MM.1S (cell line): ENCODE results near the gene AIDA.
A peak's percentile ranks its signal among the peaks of the same experiment; 100 is the strongest.

Source experiments
- DNase-seq: peaks from one replicate; pipeline ENCODE4 v3.0.0-alpha.2; 2015
- H2AFZ ChIP-seq: fragments of 300-600 bp; sonication (generic); 2 replicates; pipeline ENCODE4 v1.6.0; 2016; ENCODE audit warnings: antibody characterized with exemption, low read length
- H3F3A ChIP-seq: fragments of 300-600 bp; sonication (generic); 2 replicates; pipeline ENCODE4 v1.6.1; 2016; ENCODE audit warnings: mild to moderate bottlenecking, antibody characterized with exemption, low read length, moderate library complexity, mixed read lengths; ENCODE audit not compliant: insufficient read depth
- H3K27ac ChIP-seq: fragments of 300-600 bp; sonication (generic); 2 replicates; pipeline ENCODE4 v1.5.1; 2016; ENCODE audit warnings: mild to moderate bottlenecking, low read length
- H3K27me3 ChIP-seq: fragments of 300-600 bp; sonication (generic); replicated peaks from 2 replicates; pipeline ENCODE4 v1.6.0; 2016; ENCODE audit warnings: low read length; ENCODE audit not compliant: insufficient read depth
- H3K36me3 ChIP-seq: fragments of 300-600 bp; sonication (generic); replicated peaks from 2 replicates; pipeline ENCODE4 v1.6.1; 2016; ENCODE audit warnings: mild to moderate bottlenecking, low read length, mixed read lengths; ENCODE audit not compliant: insufficient read depth
- H3K4me1 ChIP-seq: fragments of 300-600 bp; sonication (generic); 2 replicates; pipeline ENCODE4 v1.6.1; 2016; ENCODE audit warnings: low read length, mixed read lengths
- H3K4me2 ChIP-seq: fragments of 300-600 bp; sonication (generic); 2 replicates; pipeline ENCODE4 v1.6.0; 2016; ENCODE audit warnings: low read depth, low read length
- H3K4me3 ChIP-seq: fragments of 300-600 bp; sonication (generic); 2 replicates; pipeline ENCODE4 v1.5.1; 2016; ENCODE audit warnings: low read length, mixed read lengths
- H3K79me2 ChIP-seq: fragments of 300-600 bp; sonication (generic); 2 replicates; pipeline ENCODE4 v1.6.1; 2016; ENCODE audit warnings: mixed run types, low read length, mixed read lengths
- H3K9ac ChIP-seq: fragments of 300-600 bp; sonication (generic); 2 replicates; pipeline ENCODE4 v1.6.1; 2016; ENCODE audit warnings: low read length, mixed read lengths
- H3K9me2 ChIP-seq: fragments of 300-600 bp; sonication (generic); replicated peaks from 2 replicates; pipeline ENCODE4 v1.6.1; 2016; ENCODE audit warnings: mild to moderate bottlenecking, low read length, mixed read lengths; ENCODE audit not compliant: insufficient read depth
- H3K9me3 ChIP-seq: fragments of 300-600 bp; sonication (generic); replicated peaks from 2 replicates; pipeline ENCODE4 v1.6.1; 2016; ENCODE audit warnings: mild to moderate bottlenecking, low read length, mixed read lengths; ENCODE audit not compliant: insufficient read depth
- H4K20me1 ChIP-seq: fragments of 300-600 bp; sonication (generic); 2 replicates; pipeline ENCODE4 v1.6.1; 2016; ENCODE audit warnings: mild to moderate bottlenecking, low read length, moderate library complexity, mixed read lengths; ENCODE audit not compliant: insufficient read depth
- EZH2 ChIP-seq: fragments of 300-600 bp; sonication (generic); optimal IDR thresholded peaks from 2 replicates; pipeline ENCODE3; 2017; ENCODE audit warnings: low read depth, mild to moderate bottlenecking, antibody characterized with exemption, low read length, mixed read lengths
- EZH2phosphoT487 ChIP-seq: fragments of 300-600 bp; sonication (generic); IDR thresholded peaks from 2 replicates; pipeline ENCODE4 v1.6.1; 2018; ENCODE audit warnings: antibody characterized with exemption, low read length
- TF ChIP-seq, protein P1 (sequence below): fragments of 300-600 bp; sonication (generic); IDR thresholded peaks from 2 replicates; pipeline ENCODE4 v1.5.1; 2016; ENCODE audit warnings: antibody characterized with exemption, low read length, mixed read lengths

The AIDA gene

DNA sequence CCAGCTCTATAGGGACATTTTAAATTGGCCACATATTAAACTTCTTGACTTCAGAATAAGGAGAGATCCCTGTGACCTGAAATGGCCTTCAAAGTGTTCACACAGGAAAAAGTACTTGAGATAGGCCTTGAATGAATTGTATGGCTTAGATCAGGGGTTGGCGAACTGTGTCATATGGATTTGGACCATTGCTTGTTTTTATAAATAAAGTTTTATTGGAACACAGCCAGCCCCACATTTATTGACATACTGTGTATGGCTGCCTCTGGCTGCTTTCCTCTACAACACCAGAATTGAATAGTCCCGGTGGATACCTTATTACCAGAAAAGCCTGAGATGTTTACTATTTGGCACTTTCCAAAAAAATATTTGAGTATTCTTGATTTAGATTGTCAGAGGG, 4.1 kb upstream of the AIDA start:
- no peaks in the 10 kb centered on the region for H3K4me1 ChIP-seq
- no peak for DNase-seq
- H3K79me2 ChIP-seq: peaks cover 24% of the 10 kb centered on the region
- TF ChIP-seq EZH2phosphoT487: no peak
- TF ChIP-seq, protein P1, sequence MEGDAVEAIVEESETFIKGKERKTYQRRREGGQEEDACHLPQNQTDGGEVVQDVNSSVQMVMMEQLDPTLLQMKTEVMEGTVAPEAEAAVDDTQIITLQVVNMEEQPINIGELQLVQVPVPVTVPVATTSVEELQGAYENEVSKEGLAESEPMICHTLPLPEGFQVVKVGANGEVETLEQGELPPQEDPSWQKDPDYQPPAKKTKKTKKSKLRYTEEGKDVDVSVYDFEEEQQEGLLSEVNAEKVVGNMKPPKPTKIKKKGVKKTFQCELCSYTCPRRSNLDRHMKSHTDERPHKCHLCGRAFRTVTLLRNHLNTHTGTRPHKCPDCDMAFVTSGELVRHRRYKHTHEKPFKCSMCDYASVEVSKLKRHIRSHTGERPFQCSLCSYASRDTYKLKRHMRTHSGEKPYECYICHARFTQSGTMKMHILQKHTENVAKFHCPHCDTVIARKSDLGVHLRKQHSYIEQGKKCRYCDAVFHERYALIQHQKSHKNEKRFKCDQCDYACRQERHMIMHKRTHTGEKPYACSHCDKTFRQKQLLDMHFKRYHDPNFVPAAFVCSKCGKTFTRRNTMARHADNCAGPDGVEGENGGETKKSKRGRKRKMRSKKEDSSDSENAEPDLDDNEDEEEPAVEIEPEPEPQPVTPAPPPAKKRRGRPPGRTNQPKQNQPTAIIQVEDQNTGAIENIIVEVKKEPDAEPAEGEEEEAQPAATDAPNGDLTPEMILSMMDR: no peak
- no peak for TF ChIP-seq EZH2
- H2AFZ ChIP-seq: no peak overlapping the region
- H3K4me2 ChIP-seq: no peak overlapping the region
- H3K9me3 ChIP-seq: no peaks in the 10 kb centered on the region
- H3K27ac ChIP-seq: no peak overlapping the region
- H3K9ac ChIP-seq: no peak overlapping the region
- no peaks in the 10 kb centered on the region for H3K27me3 ChIP-seq
- H3K9me2 ChIP-seq: no peaks in the 10 kb centered on the region
- peaks cover 7% of the 10 kb centered on the region for H3K36me3 ChIP-seq
- no peak overlapping the region for H3K4me3 ChIP-seq
- no peaks in the 10 kb centered on the region for H4K20me1 ChIP-seq
- H3F3A ChIP-seq: peaks cover 19% of the 10 kb centered on the region

DNA sequence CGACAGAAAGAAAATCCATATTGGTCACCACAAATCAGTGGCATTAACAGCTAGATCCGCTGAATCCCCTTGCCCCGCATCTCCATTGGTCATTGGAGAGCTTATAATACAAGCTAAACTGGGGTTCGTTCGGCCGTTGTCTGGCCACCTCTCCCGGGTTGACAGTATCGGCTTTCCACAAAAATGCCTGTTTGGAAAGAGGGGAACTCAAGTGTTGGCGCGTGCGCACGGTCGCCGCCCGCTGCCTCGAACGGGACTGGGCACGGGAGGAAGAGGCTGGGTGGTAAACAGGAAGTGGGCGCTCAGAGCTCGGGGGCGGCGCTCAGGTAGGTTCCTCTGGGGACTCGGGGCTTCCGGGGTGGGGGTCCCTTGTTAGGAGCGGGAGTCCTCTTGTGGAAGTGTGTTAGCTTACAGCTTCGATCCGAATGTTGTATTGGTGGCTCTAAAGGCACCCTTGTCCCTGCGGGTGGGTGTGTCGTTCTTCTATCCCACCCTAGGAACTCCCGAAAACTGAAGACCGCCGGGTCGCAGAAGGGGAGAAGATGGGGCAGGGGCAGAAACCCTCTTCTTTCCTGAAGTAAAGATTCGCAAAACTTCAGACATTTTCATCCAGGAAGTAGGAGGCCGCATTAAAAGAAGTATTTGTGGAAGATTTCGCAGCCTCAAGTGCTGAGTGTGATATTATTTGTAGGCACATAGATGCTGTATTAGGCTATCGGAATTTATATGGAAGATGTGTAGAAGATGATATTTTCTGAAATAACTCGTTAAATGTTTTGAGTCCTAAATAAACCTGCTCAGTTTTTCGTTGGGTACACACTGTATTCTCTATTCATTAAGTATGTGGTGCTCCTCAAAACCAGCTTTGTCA, 1.0 kb upstream of the AIDA start:
- peak overlapping the region; percentile 90 for H2AFZ ChIP-seq
- peaks cover 3% of the 10 kb centered on the region for H3K4me1 ChIP-seq
- no peaks in the 10 kb centered on the region for H3K9me3 ChIP-seq
- H3K27me3 ChIP-seq: no peaks in the 10 kb centered on the region
- peak; percentile 95 for DNase-seq
- H3K36me3 ChIP-seq: peaks cover 4% of the 10 kb centered on the region
- peaks cover 22% of the 10 kb centered on the region for H3F3A ChIP-seq
- peak overlapping the region; percentile 57 for H3K4me2 ChIP-seq
- peaks cover 52% of the 10 kb centered on the region for H3K79me2 ChIP-seq
- H3K27ac ChIP-seq: peak overlapping the region; percentile 75
- H3K9ac ChIP-seq: peak overlapping the region; percentile 89
- peak overlapping the region; percentile 85 for H3K4me3 ChIP-seq
- TF ChIP-seq, protein P1: no peak
- TF ChIP-seq EZH2phosphoT487 (no peak), EZH2 (no peak)
- H4K20me1 ChIP-seq: no peaks in the 10 kb centered on the region
- H3K9me2 ChIP-seq: no peaks in the 10 kb centered on the region

DNA sequence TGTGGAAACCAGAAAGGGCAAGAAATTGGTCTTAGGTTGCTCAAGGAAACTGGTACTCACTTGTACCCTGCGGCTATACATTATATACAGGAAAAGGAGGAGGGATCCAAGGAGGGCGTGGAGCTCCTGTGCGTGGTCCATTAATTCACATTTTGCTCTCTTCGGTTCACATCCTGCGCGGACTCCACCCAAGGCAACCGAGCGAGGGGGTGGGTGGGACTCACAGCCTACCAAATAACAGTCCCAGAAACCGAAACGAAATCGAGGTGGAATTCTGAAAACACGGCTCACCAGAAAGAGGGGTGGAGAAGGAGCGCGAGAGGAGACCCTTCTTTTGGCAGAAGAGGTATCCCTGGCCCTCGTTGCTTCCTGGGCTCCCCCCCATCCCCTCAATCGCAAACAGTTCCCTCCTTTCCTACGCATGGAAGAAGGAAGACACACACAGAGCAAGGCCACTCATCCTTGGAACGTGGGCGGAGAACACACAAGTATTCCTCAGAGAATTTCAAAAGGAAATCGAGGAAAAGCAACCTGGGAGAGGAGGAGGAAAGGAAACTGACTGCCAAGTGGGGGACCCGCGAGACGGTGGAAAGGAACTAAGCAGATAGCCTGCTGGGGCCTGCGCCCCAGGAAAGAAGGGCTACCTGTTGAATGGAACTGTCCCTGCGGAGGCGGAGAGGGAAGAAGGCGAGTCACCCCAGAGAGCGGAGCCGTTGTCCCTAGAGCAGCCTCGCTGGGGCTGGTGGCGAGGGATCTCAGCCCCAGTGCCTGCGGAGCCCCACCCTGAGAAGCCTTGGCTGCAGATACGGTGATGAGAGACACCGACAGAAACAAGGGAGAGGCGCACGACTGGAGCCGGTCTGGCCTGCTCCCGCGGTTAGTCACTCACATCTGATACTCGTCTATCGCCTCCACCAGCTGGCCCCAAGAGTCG, 705 bp downstream of the AIDA start:
- peak overlapping the region; percentile 93 for H2AFZ ChIP-seq
- DNase-seq: peak; percentile 74
- TF ChIP-seq, protein P1: no peak
- no peak for TF ChIP-seq EZH2
- no peak for TF ChIP-seq EZH2phosphoT487

More for the DNA sequence above, 705 bp downstream of the AIDA start:
- Histone ChIP-seq H3K9me2 (no peaks in the 10 kb centered on the region), H3K4me3 (peak overlapping the region; percentile 85), H3F3A (peaks cover 22% of the 10 kb centered on the region), H3K9me3 (no peaks in the 10 kb centered on the region), H3K79me2 (peaks cover 66% of the 10 kb centered on the region), H4K20me1 (no peaks in the 10 kb centered on the region), H3K27me3 (no peaks in the 10 kb centered on the region), H3K9ac (peak overlapping the region; percentile 61), H3K4me1 (peaks cover 3% of the 10 kb centered on the region), H3K4me2 (peak overlapping the region; percentile 63), H3K27ac (peak overlapping the region; percentile 62), H3K36me3 (no peaks in the 10 kb centered on the region)
